Fibroblast of pulmonary artery (primary cell): ENCODE data around the gene S100PBP.

Experiments
- DNase-seq: peaks from one replicate; pipeline ENCODE4 v3.0.0-alpha.2; 2010; ENCODE audit warnings: low read depth
- H3K4me3 ChIP-seq: replicated peaks from 2 replicates; pipeline ENCODE4 v1.5.1; 2011; ENCODE audit warnings: low read depth, mild to moderate bottlenecking, control low read depth, low read length, moderate library complexity
- TF ChIP-seq, protein P1 (sequence below): IDR thresholded peaks from 2 replicates; pipeline ENCODE4 v1.5.1; 2011; ENCODE audit warnings: mild to moderate bottlenecking, control low read depth, low read length, inconsistent platforms; ENCODE audit errors: missing control alignments

The S100PBP gene

DNA sequence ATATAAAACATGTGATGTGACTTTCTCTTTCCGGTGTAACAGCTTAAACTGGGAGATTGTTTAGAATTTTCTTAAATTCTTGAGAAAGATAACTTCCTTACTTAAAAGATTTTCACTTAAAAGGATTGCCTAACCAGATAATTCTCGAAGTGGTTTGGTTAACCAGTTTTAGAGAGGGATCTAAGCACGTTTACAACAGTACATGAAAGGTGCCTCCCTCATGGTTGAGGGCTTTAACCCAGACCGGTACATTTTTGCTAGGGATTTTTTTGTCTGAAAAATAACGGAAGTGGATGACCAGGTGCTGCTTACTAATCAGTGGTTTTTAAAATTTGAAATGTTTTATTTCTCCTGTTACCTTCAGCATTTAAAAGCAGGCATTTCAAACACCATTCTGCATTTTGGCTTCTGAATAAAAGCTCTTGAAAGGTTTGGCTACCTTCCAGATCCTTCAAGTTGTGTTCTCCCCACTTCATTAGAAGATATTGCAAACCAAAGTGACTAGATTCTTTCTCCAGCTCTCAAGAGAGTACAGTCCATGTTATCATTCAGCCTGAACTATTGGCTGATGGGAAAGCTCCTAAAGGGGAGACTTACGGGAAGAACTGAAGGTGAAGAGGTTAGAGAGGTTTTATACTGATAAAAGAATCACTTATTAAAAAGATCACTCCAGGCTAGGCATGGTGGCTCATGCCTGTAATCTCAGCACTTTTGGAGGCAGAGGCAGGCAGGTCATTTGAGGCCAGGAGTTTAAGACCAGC, 12.8 kb downstream of the S100PBP start:
- TF ChIP-seq, protein P1, sequence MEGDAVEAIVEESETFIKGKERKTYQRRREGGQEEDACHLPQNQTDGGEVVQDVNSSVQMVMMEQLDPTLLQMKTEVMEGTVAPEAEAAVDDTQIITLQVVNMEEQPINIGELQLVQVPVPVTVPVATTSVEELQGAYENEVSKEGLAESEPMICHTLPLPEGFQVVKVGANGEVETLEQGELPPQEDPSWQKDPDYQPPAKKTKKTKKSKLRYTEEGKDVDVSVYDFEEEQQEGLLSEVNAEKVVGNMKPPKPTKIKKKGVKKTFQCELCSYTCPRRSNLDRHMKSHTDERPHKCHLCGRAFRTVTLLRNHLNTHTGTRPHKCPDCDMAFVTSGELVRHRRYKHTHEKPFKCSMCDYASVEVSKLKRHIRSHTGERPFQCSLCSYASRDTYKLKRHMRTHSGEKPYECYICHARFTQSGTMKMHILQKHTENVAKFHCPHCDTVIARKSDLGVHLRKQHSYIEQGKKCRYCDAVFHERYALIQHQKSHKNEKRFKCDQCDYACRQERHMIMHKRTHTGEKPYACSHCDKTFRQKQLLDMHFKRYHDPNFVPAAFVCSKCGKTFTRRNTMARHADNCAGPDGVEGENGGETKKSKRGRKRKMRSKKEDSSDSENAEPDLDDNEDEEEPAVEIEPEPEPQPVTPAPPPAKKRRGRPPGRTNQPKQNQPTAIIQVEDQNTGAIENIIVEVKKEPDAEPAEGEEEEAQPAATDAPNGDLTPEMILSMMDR: no peak

DNA sequence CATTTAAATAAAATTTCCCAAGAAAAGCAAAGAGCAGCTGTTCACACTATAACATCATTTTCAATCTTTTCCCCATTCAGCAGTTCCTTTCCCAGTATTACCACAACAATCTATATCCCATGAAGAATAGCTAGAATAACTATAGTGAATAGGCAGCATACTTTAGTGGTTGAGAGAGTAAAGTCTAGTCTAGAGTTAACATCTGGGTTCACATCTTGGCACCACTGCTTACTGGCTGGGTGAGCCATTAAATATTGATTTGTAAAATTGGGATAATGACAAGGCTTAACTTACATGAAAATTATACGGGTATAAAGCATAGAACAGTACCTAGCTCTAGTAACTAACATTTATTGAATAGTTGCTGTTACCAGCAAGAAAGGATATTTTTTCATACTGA, 14.4 kb downstream of the S100PBP start:
- no peak overlapping the region for H3K4me3 ChIP-seq
- no peak for DNase-seq
- TF ChIP-seq, protein P1: no peak

More for the DNA sequence above, 12.8 kb downstream of the S100PBP start:
- H3K4me3 ChIP-seq: no peak overlapping the region
- DNase-seq: no peak

DNA sequence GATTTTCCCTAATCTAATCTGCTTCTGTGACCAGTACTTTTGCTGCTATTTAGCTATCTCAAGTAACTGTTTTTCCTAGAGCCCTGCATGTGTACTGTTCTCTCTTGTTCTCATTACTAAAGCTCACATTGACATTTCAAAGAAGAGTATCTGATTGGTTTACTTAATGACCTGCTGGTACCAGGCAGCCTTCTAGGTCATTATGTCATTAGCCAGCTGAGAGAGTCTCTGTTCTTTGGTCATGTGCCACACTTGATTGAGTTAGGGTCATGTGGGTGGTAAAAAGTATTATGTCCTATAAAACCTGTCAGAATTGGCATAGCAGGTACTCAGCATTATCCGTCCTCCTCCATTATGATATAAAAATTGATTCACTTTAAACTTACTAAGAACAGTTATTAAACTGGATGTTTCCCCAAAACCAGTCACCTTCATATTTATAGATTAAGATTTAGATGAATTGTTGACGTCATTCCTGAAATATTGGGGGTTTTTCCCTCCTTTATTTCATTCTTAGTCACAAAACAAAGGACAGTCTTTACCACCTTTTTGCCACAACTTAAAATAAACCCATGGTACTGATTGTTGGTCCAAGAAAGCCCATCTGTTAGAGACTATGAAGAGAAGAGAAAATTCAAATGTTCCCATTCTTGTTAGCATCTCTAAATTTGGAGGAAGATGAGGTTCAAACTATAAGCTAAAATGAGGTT, 31.1 kb downstream of the S100PBP start:
- DNase-seq: no peak
- no peak overlapping the region for H3K4me3 ChIP-seq
- TF ChIP-seq, protein P1: no peak

DNA sequence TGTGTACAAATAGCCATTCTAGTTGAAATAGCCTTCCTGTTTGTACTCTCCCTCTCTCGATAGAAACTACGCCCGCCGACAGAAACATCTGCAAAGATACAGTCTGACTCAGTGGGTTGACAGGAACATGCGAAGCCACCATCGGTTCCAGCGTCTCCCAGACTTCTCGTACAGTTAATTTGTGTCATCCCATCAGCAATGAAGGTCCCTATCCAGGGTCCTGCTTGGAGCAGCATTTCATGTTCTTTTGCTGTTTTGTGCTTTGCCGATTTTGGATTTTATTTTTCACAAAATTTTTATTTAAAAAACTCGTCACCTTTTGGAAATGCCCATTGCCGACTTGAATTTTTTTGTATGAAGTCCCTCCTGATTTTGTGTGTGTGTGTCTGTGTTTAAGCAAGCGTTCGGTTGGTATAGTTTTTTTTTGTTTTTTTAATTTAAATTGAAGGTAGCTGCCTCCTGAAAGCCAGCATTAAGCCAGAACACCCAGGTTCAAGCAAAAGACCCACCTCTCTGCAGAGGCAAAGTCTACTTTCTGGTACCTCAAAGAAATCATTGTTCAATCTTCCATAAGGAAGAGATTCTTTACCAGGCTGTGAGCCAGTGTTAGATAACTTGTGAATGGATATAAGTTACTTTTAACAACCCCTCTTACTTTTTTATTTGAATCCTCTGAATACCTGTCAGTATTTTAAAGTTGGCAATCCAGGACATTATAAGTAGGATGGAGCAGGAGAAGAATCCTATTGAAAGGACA, 38.6 kb downstream of the S100PBP start:
- TF ChIP-seq, protein P1: no peak
- no peak overlapping the region for H3K4me3 ChIP-seq
- no peak for DNase-seq

DNA sequence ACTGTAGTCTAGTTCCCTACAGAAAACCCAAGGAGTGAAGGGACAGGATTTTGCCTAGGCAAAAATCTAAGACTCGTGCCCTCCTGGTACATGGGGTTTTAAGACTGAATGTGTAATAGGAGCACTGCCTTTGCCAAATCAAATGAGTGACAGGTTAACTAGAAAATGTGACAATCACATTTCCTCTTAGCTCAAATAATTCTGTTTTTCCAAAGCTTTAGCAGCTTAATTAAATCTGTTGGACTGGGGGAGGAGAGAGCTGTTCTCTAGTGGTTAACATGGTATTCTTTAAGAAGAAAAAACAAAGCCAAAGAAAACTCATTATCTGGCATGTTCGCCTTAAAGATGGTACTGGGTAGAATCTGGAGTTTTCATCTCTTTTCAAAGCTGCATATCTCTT, 40.7 kb downstream of the S100PBP start:
- no peak overlapping the region for H3K4me3 ChIP-seq
- no peak for DNase-seq
- TF ChIP-seq, protein P1: no peak

DNA sequence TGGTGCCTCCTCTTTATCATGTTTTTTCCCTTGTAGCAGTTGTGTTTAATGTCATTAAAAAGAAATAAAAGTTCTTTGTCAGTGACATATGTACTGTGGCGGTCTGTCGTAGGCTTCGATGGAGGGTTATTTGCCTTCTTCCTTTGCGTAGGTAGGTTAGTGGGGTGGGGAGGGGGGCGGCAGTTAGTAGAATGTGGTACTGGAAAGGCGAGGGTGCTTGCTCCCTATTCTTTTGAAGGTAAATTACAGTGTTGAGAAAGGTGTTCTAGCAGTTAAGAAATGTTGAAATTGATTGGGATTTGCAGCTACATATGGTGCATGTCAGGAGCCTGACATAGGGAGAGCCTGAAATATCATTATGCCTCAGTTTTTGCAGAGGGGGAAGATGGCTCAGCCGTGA, 41.3 kb downstream of the S100PBP start:
- TF ChIP-seq, protein P1: no peak
- no peak for DNase-seq

More for the DNA sequence above, 41.3 kb downstream of the S100PBP start:
- no peak overlapping the region for H3K4me3 ChIP-seq
